ENCODE data around the gene UBE4B.
"Not testable (repeated sequence)": the region's sequence is repeated elsewhere in the genome, so short reads cannot be mapped to it uniquely, and the experiment has no call there.

The UBE4B gene

DNA sequence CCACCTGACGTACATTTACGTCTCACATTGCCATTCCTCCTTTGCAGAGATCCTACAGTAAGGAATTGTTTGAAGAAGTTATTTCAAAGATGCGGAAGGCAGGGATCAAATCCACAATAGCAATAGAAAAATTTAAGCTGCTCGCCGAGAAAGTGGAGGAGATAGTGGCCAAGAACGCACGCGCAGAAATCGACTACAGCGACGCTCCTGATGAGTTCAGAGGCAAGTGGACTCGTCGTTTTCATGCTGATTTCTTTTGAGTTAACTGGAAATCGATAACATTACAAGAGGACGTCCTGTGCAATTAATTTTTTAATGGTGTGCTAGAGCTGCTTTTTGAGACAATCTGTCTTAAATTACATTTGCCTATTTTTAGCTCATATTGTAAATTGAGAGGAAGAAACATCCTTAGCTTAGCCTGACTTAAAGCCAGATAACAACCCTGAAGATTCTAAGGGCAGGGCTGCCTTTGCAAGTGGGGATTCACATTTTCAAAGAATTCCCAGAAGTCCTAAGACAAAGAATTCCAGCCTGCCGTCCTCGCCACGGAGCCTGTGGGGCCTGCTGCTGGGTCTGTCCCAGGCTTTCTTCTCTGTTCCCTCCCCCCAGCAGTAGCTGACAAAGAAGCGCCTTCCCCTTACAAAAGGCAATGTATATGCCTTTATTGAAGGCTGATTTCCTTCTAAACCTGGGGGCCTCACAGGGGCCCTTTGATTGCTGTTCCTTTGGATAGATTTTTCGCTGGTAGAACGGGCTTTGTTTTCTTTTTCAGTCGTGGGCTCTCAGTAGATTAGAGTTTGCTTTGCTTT lies 146.0 kb downstream of the UBE4B start:
- no peak for DNase-seq

GRCh38 chr1:10179406-10180091 lies 146.8 kb downstream of the UBE4B start:
- DNase-seq: no peak

DNA sequence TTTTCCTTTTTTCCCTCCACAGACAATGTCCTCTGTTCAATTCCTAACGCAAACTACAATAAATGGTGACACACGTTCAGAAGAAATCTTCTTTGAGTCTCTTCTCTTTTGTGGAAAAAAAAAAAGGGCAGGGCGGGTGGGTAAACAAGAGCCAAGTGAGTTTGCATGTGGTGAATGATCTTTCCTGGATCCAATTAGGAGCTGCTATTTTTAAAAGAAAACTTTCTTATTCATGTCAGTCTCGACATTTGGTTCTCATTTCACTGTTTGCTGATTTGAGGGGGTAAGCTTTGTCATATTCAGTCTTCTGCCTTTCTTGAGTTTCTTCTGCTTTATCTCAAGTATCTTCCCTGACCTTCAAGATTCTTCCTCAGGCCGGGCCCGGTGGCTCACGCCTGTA lies 148.4 kb downstream of the UBE4B start:
- no peak for DNase-seq

DNA sequence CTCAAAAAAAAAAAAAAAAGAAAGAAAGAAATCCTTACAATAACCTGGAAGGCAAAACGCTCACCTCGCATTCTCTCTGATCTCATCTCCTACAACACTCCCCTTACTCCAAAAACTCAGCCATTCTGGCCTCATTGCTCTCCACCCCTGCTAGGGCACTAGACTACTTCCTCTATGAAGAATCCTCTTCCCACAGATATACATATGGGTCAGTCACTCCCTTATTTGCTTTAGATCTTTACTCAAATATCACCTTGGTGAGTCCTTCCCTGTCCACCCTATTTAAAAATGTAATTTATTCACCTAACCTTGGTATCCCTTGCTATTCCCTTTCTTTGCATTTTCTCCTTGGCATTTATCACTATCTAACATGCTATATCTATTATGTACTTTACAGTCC lies 153.0 kb downstream of the UBE4B start:
- DNase-seq: no peak

DNA sequence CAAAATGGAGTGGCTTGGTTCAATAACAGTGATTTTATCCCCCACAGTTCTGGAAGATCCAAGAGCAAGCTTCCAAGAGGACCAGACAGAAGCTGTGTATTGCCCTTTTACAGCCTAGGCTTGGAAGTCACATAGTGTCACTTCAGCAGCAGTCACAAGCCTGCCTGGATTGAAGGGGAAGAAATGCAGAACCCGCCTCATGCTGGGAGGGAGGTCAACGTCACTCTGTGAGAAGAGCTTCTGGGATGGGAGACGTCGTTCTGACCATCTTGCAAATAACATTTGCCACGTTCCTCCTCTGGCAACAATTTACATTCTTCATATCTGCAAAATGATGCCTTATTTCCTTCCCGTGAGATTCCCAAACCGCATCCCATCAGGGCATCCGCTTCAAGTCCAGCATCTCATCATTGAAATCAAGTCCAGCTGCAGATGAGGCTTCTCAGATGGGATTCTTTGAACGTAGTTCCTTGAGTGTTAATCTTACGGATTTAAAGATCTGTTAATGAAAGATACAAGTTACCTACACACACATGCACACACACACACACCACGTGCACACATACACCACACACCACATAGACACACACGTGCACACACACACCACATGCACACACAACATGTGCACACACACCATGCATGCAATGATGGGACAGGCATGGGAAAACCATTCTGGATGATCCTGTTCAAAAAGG lies 153.7 kb downstream of the UBE4B start:
- no peak for DNase-seq

GRCh38 chr1:10187026-10187334 lies 154.2 kb downstream of the UBE4B start:
- DNase-seq: no peak

DNA sequence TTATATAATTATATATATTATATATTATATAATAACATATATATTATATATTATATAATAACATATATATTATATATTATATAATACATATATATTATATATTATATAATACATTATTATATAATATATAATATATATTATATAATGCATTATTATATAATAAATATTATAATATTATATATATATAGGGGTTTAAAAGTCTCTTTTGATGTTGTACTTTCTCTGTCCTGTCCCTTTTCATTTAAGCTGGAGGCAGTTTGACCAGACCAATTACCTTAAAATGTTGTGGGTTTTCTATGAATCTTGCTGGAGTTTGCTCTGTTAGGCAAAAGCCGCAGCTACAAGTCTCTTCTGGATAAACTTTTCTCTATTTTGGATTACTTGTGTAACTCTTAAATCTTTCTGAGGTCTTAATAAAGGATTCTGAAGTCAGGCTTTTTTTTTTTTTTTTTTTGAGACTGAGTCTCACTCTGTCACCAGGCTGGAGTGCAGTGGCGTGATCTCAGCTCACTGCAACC lies 155.4 kb downstream of the UBE4B start:
- DNase-seq: no peak

- DNase-seq: no peak
Observed at GRCh38 chr1:10189659-10190058, 156.9 kb downstream of the UBE4B start.

DNA sequence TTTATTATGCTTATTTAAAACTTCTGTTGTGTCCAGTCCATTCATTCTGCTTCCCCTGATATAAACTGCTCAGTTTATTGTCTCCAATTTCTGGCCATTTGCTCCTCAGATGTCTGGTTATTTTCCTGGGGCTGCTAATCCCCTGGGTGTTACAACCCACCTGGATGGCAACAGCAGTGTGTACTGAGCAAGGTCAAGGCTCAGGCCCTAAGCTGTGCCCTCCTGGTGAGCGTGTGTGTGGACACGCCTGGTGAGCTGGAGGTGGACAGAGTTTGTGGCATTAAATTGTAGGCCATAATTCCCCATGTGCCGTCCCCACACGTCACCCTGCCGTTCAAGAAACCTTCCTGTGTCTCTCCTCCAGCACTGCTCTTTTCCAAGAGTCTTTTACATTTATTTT lies 159.5 kb downstream of the UBE4B start:
- no peak for DNase-seq

GRCh38 chr1:10193288-10193687 lies 160.5 kb downstream of the UBE4B start:
- no peak for DNase-seq

DNA sequence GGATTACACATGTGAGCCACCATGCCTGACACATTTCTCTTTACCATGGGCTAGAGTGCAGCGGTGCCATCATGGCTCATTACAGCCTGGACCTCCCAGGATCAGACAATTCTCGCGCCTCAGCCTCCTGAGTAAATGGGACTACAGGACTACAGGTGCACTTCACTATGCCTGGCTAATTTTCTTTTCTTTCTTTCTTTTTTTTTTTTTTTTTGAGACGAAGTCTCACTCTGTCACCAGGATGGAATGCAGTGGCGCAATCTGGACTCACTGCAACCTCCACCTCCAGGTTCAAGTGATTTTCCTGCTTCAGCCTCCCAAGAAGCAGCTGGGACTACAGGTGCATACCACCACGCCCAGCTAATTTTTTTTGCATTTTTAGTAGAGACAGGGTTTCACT lies 162.8 kb downstream of the UBE4B start:
- no peak for DNase-seq

DNA sequence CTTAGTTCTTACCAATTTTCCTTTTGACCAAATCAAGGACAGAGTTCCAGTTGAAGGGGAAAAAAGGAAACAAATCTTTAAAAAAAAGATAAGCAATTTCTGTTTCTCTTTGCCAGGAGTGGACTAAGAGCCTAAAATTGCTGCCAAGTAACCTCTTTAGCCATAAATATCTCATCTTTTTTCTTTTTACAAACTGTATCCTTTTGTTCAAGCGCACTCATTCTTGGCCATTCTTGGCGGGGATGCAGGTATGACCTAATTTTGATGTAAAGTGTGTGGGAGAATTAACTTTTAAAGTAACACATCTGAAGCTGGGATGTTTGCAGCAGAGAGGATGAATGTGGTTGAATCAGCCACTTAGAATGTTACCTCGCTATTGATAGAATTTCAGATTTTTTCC lies 164.2 kb downstream of the UBE4B start:
- no peak for DNase-seq

- DNase-seq: no peak
Observed at GRCh38 chr1:10200620-10201019, 167.9 kb downstream of the UBE4B start.

GRCh38 chr1:10204003-10204642 lies 171.4 kb downstream of the UBE4B start:
- no peak for DNase-seq

- not testable (repeated sequence) for DNase-seq
Observed at GRCh38 chr1:10205206-10205605, 172.4 kb downstream of the UBE4B start.

DNA sequence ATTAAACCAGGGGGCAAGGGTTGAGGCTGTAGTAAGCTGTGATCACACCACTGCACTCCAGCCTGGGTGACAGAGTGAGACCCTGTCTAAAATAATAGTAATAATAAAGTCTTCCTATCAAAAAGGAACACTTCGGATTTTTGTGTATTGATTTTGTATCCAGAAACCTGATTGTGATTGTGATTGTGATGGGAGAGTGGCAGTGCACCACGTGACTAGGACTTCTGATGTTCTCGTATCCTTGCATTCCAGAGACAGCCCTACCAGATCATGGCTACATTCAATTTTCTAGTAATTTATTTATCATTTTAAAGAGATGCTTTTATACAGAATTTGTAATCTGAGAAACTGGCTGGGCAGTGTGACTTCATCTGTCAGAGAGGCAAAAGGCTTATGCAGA lies 175.1 kb downstream of the UBE4B start:
- no peak for DNase-seq

- DNase-seq: no peak
Observed at GRCh38 chr1:10208537-10208936, 175.8 kb downstream of the UBE4B start.

- DNase-seq: no peak
Observed at GRCh38 chr1:10209590-10209904, 176.8 kb downstream of the UBE4B start.

DNA sequence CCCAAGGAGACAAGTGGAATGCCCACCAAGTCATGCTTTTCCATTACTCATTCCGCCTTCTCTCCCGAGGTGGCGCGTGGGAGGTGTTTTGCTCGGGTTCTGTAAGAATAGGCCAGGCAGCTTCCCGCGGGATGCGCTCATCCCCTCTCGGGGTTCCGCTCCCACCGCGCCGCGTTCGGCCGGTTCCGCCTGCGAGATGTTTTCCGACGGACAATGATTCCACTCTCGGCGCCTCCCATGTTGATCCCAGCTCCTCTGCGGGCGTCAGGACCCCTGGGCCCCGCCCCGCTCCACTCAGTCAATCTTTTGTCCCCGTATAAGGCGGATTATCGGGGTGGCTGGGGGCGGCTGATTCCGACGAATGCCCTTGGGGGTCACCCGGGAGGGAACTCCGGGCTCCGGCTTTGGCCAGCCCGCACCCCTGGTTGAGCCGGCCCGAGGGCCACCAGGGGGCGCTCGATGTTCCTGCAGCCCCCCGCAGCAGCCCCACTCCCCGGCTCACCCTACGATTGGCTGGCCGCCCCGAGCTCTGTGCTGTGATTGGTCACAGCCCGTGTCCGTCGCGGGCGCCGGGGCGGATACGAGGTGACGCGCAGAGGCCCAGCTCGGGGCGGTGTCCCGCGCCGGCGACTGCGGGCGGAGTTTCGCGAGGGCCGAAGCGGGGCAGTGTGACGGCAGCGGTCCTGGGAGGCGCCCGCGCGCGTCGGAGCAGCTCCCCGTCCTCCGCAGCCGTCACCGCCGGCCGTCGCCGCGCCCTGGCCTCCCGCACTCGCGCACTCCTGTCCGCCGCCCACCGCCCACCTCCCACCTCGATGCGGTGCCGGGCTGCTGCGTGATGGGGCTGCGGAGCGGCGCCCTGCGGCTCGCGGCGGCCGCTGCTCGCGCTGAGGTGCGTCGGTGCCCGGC lies 177.4 kb downstream of the UBE4B start, which contains the start of gene KIF1B:
KIF1B (plus strand) TSS at position 666 of the 906 bp plus-strand sequence. CDS start 21,759 bp downstream, outside the sequence.
- peak; percentile 93 to 97 (median 95) for DNase-seq

GRCh38 chr1:10210841-10211804 lies 178.4 kb downstream of the UBE4B start:
- peak in 2 of 5 donors; percentile 3 to 13 for DNase-seq
